Ectodermal cell (in vitro differentiated cells): ENCODE results near the gene CYP1B1.
"Not testable (repeated sequence)": the region's sequence is repeated elsewhere in the genome, so short reads cannot be mapped to it uniquely, and the experiment has no call there.

Experiments
- H3K27ac ChIP-seq: 2 replicates; pipeline ENCODE4 v1.7.0; 2013; ENCODE audit warnings: mild to moderate bottlenecking, low read depth, low read length; ENCODE audit not compliant: insufficient read depth, poor library complexity, severe bottlenecking
- H3K27me3 ChIP-seq: 2 replicates; pipeline ENCODE4 v1.7.0; 2013; ENCODE audit warnings: mild to moderate bottlenecking, low read length; ENCODE audit not compliant: insufficient read depth, control insufficient read depth, poor library complexity, severe bottlenecking
- H3K36me3 ChIP-seq: one replicate; pipeline ENCODE4 v1.7.0; 2013; ENCODE audit warnings: low read length; ENCODE audit not compliant: control insufficient read depth, insufficient read depth
- H3K4me1 ChIP-seq: one replicate; pipeline ENCODE4 v1.7.0; 2013; ENCODE audit warnings: low read length; ENCODE audit not compliant: control insufficient read depth, insufficient read depth
- H3K4me3 ChIP-seq: 2 replicates; pipeline ENCODE4 v1.7.0; 2013; ENCODE audit warnings: low read depth, low read length, control low read depth; ENCODE audit not compliant: insufficient read depth
- H3K9me3 ChIP-seq: 2 replicates; pipeline ENCODE4 v1.7.0; 2013; ENCODE audit warnings: mild to moderate bottlenecking, low read length, moderate library complexity; ENCODE audit not compliant: control insufficient read depth
- WGBS, 2 experiments: methylation state at CpG; one replicate each; pipeline ENCODE4 v1.1.7; 2013; ENCODE audit warnings: missing lambda C conversion rate in 2 of 2; 5-methylcytosine and 5-hydroxymethylcytosine counted together

The CYP1B1 gene

DNA sequence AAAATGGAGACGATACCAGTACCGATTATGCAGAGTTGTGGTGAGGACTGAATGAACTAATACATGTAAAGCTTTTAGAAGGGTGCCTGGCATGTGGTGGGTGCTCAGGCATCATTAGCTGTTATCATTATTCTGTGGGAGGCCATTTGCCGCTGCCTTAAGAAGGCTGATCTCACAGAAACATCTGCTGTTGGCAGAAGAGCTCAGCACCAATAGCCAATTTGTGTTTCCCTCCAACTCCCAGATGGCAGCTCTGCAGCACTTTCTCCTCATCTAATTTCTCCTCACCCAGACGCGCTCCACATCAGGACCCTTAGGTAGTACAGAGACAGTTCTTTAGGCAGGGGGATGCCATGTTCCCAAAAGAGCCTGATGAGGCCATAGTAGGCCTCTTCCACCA, 15.8 kb upstream of the CYP1B1 start:
- Histone ChIP-seq H3K27me3 (peaks cover 28% of the 10 kb centered on the region), H3K4me1 (peaks cover 8% of the 10 kb centered on the region)
- WGBS, 2 experiments = 92 to 97% methylated on average over 5 of the region's 5 CpGs

DNA sequence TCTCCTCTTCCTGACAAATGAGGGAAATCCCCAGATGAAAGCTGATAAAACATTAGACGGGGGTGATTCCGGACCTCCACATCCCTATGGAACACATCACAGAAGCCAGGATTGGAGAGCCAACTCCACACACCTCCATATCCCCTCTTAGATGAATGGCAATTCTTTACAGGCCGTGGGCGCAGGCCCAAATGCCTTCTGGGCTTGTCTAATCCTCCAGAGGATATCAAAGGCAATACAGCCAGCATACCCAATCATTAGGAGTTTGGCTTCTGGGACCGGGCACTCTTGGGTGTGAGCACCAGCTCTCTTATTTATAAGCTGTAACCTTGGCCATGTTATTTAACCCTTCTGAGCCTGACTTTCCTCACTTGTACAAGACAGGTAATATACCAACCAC, 15.0 kb upstream of the CYP1B1 start:
- peaks cover 28% of the 10 kb centered on the region for H3K27me3 ChIP-seq
- peaks cover 8% of the 10 kb centered on the region for H3K4me1 ChIP-seq
- WGBS, 2 experiments = 83 to 85% methylated on average over 5 of the region's 5 CpGs
- H3K9me3 ChIP-seq = no peaks in the 10 kb centered on the region
- no peak overlapping the region for H3K27ac ChIP-seq
- H3K4me3 ChIP-seq = no peak overlapping the region
- no peaks in the 10 kb centered on the region for H3K36me3 ChIP-seq

More for the DNA sequence above, 15.8 kb upstream of the CYP1B1 start:
- H3K27ac ChIP-seq = no peak overlapping the region
- H3K9me3 ChIP-seq = no peaks in the 10 kb centered on the region
- H3K36me3 ChIP-seq = no peaks in the 10 kb centered on the region
- no peak overlapping the region for H3K4me3 ChIP-seq

DNA sequence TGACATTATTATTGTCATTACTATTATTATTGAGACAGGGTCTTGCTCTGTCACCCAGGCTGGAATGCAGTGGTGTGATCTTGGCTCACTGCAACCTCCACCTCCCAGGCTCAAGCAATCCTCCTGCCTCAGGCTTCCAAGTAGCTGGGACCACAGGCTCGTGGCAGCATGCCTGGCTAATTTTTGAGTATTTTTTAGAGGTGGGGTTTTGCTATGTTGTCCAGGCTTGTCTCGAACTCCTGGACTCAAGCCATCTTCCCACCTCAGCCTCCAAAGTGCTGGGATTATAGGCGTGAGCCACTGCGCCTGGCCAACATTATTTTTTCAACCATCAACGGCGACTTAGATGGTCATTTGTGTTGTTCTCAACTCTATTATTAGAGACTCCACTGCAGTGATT, 14.3 kb upstream of the CYP1B1 start:
- not testable (repeated sequence) for H3K27ac ChIP-seq, H3K4me3 ChIP-seq, H3K4me1 ChIP-seq, H3K36me3 ChIP-seq, H3K9me3 ChIP-seq
- peaks cover 28% of the 10 kb centered on the region for H3K27me3 ChIP-seq
- WGBS, 2 experiments = 92 to 93% methylated on average over 6 of the region's 6 CpGs

DNA sequence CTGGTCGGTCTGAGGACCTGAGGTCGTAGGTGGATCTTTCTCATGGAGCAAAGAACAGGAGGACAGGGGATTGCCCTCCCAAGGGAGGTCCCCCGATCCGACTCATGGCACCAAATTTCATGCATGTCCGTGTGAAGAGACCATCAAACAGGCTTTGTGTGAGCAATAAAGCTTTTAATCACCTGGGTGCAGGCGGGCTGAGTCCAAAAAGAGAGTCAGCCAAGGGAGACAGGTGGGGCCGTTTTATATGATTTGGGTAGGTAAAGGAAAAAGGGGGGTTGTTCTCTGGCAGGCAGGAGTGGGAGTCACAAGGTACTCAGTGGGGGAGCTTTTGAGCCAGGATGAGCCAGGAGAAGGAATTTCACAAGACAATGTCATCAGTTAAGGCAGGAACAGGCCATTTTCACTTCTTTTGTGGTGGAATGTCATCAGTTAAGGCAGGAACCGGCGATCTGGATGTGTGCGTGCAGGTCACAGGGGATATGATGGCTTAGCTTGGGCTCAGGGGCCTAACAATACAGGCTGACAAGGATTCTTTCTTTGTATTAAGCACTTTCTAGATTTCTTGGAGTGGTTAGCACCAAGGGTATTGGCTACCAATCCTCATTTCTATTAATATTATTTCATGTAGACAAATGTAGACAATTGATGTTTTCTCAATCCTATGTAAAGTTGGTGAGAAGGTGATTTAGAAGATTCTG, 10.2 kb upstream of the CYP1B1 start:
- not testable (repeated sequence) for H3K36me3 ChIP-seq, H3K4me3 ChIP-seq, H3K4me1 ChIP-seq, H3K27ac ChIP-seq, H3K9me3 ChIP-seq
- H3K27me3 ChIP-seq = peaks cover 30% of the 10 kb centered on the region
- 30% methylated on average over 10 of the region's 10 CpGs for WGBS, 2 experiments

DNA sequence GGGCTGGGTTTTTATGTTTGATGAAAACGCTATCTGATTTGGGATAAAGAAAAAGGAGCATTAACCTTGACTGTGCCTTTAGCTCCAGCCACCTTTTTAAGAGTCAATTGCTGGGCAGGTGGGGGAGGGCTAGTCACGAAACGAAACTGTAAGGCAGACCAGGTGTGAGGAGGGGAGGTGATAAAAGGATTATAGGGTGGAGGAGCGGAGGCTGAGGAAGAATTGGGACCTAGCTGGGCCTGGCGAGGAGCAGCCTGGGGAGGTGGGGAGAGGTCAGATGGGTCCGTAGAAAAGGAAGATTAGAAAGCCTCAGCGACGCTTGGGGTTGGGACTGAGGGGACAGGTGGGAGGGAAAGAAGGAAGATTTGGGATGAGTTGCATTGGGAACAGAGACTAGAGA, 8.6 kb upstream of the CYP1B1 start:
- not testable (repeated sequence) for H3K4me1 ChIP-seq, H3K27ac ChIP-seq, H3K36me3 ChIP-seq, H3K4me3 ChIP-seq, H3K9me3 ChIP-seq
- WGBS, 2 experiments = 41 to 44% methylated on average over 7 to 8 of the region's 8 CpGs
- H3K27me3 ChIP-seq = peaks cover 30% of the 10 kb centered on the region

DNA sequence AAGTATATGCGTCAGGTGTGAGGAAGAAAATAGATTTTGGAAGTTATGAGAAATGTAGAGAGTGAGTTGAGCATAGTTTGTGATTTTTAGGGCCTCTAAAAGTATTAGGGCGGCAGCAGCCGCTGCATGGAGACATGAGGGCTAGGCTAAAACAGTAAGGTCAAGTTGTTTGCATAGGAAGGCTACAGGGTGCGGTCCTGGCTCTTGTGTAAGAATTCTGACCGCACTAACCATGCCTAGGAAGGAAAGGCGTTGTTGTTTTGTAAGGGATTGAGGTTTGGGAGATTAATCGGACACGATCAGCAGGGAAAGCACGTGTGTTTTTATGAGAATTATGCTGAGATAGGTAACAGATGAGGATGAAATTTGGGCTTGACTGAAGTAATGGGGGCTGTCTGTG, 6.8 kb upstream of the CYP1B1 start:
- not testable (repeated sequence) for H3K9me3 ChIP-seq, H3K27ac ChIP-seq, H3K4me1 ChIP-seq, H3K36me3 ChIP-seq, H3K4me3 ChIP-seq
- H3K27me3 ChIP-seq = peaks cover 41% of the 10 kb centered on the region
- 68 to 89% methylated on average over 6 of the region's 9 CpGs for WGBS, 2 experiments

DNA sequence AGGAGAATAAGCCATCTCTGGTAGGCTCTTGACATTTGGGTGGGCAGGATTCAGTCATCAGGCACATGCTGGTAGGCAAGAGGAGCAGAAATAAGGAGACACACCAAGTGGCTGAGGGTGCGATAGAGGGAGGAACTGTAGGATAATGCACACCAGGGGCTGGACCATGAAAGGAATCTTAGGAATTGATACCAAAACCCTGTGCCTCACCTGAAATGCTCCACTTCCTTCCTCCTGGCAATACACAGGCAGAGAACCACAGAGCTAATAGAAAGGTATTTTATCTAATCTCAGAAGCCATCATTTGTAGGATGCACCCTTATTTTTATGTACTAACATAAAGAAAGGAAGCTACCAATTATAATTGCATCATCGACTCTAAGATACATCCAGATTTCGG, 4.4 kb upstream of the CYP1B1 start:
- peaks cover 8% of the 10 kb centered on the region for H3K4me1 ChIP-seq
- H3K9me3 ChIP-seq = no peaks in the 10 kb centered on the region
- H3K27ac ChIP-seq = no peak overlapping the region
- no peak overlapping the region for H3K4me3 ChIP-seq
- H3K27me3 ChIP-seq = peaks cover 41% of the 10 kb centered on the region
- H3K36me3 ChIP-seq = no peaks in the 10 kb centered on the region
- 79 to 90% methylated on average over 3 of the region's 3 CpGs for WGBS, 2 experiments

DNA sequence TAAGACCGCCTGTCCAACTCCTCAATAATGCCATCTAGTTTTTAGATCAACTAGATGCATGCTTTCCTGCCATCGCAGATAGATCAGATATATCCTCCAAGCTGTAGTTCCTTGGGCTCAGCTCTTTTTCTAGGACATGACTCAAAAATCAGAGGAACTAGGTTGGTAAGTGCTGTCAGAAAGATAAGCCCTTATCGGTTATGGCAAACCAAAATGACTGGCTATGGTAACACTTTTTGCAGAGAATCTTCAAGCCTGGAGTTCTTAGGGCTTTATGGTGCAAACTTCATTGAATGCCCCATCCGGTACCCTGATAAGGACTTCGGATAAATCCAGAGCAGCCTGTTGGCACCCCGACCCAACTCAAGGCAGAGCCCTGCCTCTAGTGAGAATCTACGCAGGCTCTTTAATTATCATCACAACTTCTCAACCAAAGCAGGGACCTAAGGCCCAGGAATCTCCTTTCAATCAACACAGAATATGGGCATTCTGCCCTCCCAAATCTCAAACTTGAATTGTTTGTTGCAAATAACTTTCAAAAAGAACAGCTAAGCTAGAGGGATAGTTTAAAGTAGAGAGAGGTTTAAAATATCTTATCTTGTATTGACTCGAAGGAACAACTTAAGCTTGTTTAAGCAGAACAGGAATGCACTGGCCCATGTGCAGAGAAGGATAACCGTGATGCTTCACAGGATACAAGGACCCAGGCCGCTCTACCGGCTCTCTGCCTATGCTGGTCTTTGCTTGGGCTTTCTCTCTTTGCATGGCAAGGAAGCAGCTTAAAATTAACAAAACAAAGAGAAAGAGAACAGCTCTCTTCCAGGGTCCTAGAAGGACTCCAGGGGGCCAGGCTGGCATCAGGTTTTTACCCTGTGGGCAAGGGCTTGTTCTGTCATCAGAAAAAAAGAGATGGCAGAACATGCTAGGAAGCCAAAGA, 3.4 kb upstream of the CYP1B1 start:
- Histone ChIP-seq H3K27ac (no peak overlapping the region), H3K4me3 (no peak overlapping the region), H3K27me3 (peaks cover 45% of the 10 kb centered on the region), H3K9me3 (no peaks in the 10 kb centered on the region), H3K36me3 (no peaks in the 10 kb centered on the region), H3K4me1 (peaks cover 12% of the 10 kb centered on the region)
- WGBS, 2 experiments = 55 to 56% methylated on average over 11 of the region's 11 CpGs

DNA sequence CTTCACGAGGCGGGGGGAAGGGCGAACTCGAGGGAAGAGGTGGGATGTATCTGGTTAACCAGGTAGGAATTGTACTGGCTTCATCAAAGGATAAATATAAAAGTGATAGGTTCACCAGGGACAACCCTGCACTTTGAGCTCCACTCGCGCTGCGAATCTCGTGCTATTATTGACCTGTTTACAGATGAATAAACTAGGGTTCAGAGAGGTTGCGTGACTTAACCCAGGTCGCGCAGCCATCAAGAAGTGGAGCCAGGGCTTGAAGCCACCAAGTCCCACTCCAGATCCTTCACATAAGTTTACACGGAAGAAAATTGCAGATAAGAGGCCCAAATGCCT, 1.4 kb upstream of the CYP1B1 start:
- Histone ChIP-seq H3K27ac (no peak overlapping the region), H3K4me3 (peak overlapping the region; percentile 48), H3K27me3 (peaks cover 64% of the 10 kb centered on the region)

DNA sequence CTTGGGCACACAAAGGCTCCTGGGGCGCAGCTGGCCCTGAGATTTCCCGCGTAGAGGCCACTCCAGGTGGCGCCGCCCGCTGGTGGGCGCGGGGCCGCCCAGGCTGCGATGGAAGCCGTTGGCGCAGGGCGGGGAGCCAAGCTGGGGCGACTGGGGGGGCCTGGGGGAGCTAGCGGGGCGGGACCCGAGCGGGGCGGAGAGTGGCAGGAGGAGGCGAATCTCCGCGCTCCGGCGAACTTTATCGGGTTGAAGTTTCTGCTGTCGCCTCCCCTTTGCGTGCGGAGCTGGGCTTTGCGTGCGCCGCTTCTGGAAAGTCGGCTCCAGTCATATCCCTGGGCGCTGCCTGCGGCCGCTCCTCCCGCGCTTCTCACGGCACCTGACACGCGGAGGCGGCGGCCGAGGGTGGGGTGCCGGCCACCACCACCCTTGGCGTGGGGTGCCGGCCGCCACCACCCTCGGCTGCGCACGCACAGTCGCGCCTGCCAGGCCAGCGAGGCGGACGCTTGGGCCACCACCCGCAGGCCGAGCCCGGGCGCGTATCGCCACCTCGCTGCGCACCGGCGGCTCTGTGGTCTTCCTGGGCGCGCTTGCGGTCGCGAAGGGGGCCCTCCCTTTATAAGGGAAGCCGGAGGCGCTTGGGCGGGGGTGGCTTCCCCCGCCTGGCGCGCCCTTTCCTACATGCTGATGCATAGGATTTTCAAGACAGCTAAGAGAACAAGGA, 919 bp upstream of the CYP1B1 start:
- Histone ChIP-seq H3K9me3 (no peaks in the 10 kb centered on the region), H3K27me3 (peaks cover 68% of the 10 kb centered on the region), H3K27ac (no peak overlapping the region), H3K36me3 (no peaks in the 10 kb centered on the region), H3K4me3 (peak overlapping the region; percentile 48), H3K4me1 (peaks cover 17% of the 10 kb centered on the region)
- WGBS, 2 experiments = 0 to 1% methylated on average over 76 of the region's 76 CpGs

More for the DNA sequence above, 1.4 kb upstream of the CYP1B1 start:
- peaks cover 17% of the 10 kb centered on the region for H3K4me1 ChIP-seq
- H3K9me3 ChIP-seq = no peaks in the 10 kb centered on the region
- H3K36me3 ChIP-seq = no peaks in the 10 kb centered on the region
- 33 to 36% methylated on average over 12 of the region's 12 CpGs for WGBS, 2 experiments
